Activated CD4-positive, alpha-beta T cell treated with anti-CD3 and anti-CD28 coated beads, Interleukin-2, Interleukin-6, amounts not matched to agents 100 ng/mL and 50 ng/mL, durations not matched to agents 16 hours and 8 hours (primary cell): ENCODE measurements around the gene PITRM1.
A peak's percentile ranks its signal among the peaks of the same experiment; 100 is the strongest.
"Not testable (repeated sequence)": the region's sequence is repeated elsewhere in the genome, so short reads cannot be mapped to it uniquely, and the experiment has no call there.

Experiments used
- DNase-seq: peaks from one replicate; pipeline ENCODE4 v3.0.0-alpha.2; 2020

Gene PITRM1

GRCh38 chr10:3119796-3120459 lies 52.7 kb downstream of the PITRM1 start:
- peak; percentile 27 for DNase-seq

DNA sequence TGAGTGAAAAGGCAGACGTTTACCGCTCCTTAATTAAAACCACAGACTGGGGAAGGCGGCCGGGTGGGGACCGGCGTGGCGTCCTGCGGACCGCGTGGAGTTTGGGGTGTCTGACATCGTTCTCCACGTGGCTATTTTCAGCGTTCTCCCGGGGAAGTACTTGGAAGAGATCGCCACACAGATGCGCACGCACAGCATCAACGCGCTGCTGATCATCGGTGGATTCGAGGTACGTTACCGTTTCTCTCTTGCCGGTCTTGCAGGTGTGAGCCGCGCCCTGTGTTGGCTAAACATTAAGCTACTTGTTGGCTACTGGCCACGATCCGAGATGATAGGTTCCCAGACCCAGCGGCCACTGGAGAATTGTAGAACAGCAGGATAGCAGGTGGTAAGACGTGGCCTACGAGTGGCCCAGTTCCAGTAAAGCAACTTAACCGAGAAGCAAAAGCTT lies 53.9 kb downstream of the PITRM1 start:
- no peak for DNase-seq

- no peak for DNase-seq
These were observed 55.1 kb downstream of the PITRM1 start for GRCh38 chr10:3117486-3117885.

- DNase-seq = no peak
These were observed 56.0 kb downstream of the PITRM1 start for GRCh38 chr10:3116508-3117100.

DNA sequence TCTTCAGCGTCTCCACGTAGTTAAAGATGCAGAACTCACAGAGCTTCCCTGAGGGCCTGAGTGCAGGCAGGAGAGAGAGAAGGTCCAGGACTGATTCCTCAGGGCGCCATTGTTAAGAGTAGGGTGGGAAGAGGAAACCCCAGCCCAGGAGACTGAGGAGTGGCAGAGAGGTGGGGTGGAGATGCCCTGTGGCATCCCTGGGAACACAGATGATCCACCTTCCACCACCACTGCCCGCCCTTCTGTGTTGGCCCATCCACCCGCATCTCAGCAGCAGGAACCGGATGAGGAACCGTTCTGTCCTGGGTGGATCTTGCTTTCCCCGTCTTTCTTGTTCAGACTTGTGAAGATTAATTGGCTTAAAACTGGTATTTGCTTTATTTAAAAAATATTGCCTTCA lies 56.9 kb downstream of the PITRM1 start:
- no peak for DNase-seq

DNA sequence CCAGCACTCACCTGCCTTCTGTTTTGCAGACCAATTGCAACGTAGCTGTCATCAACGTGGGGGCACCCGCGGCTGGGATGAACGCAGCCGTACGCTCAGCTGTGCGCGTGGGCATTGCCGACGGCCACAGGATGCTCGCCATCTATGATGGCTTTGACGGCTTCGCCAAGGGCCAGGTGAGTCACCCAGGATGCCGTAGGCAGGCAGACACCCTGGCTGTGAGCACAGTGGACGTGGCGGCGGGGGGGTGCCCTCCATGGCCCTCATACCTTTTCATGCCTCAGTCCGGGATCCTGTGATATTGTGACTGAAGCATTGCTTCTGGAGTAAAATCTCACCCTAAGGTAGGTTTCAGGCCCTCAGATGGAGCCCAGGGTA lies 59.2 kb downstream of the PITRM1 start:
- DNase-seq = no peak

GRCh38 chr10:3111621-3112163 lies 60.9 kb downstream of the PITRM1 start:
- no peak for DNase-seq

DNA sequence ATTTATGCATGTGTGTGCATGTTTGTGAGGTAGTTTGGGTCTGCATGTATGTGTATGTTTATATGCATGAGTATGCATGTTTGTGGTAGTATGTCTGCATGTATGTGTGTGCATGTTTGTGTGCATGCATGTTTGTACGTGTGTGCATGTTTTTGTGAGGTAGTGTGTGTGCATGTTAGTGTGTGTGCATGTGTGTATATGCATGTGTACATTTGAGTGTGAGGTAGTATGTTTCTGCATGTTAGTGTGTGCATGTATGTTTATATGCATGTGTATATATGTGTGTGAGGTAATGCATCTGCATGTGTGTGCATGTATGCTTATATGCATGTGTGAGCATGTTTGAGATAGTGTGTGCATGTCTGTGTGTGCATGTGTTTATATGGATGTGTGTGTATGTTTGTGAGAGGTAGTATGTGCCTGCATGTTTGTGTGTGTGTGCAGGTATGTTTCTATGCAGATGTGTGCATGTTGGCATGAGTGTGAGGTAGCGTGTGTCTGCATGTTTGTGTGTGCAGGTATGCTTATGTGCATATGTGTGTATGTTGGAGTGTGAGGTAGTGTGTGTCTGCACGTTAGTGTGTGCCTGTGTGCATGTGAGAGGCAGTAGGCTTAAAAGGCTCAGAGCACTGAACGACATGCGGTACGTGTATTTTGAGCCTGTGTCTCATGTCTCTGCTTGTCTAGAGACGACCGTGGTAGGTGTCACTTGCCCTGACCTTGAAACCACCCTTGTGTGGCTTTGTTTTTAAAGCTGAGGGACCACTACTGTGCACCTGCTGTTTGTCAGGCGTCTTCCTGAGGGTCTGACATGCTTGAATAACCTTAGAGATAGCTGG lies 61.6 kb downstream of the PITRM1 start:
- DNase-seq = no peak

- no peak for DNase-seq
These were observed 62.9 kb downstream of the PITRM1 start for GRCh38 chr10:3109633-3110032.

DNA sequence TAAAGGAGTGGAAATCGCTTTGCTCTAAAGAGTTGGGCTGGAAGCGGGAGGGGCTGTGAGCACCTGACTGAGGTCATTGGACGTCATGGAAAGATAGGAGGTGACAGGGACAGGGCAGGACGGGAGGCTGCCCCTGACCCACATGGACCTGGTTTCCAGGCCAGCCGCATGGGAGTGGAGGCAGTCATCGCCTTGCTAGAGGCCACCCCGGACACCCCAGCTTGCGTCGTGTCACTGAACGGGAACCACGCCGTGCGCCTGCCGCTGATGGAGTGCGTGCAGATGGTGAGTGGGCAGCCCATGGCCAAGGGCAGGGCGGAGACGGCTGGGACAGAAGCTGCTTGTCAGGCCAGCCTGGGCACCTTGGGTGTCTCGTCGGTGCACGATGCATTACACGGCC lies 63.4 kb downstream of the PITRM1 start:
- no peak for DNase-seq

DNA sequence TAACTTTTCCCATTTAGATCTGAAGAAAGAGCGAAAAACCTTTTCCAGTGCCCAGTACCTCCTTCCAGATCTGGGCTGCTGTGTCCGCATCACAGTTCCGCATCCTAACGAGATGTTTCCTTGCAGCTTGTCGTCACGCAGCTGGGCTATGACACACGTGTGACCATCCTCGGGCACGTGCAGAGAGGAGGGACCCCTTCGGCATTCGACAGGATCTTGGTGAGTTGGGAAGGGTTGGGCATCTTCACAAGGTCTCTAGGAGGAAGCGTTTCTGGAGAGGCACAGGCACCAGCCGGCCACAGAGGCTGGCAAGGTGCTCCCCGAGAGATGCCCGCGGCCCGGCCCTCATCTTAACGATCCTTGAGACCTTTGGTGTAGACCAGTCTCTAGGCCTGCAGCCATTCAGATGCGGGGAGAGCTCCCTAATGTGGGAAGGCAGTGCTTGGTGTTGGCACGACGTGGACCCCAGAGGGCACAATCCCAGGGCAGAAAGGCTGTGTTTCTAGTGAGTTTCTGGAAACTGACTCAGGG lies 63.9 kb downstream of the PITRM1 start:
- no peak for DNase-seq

GRCh38 chr10:3108033-3108432 lies 64.5 kb downstream of the PITRM1 start:
- DNase-seq = no peak

- no peak for DNase-seq
These were observed 65.1 kb downstream of the PITRM1 start for GRCh38 chr10:3107426-3107961.

- DNase-seq = no peak
These were observed 65.6 kb downstream of the PITRM1 start for GRCh38 chr10:3106928-3107425.

DNA sequence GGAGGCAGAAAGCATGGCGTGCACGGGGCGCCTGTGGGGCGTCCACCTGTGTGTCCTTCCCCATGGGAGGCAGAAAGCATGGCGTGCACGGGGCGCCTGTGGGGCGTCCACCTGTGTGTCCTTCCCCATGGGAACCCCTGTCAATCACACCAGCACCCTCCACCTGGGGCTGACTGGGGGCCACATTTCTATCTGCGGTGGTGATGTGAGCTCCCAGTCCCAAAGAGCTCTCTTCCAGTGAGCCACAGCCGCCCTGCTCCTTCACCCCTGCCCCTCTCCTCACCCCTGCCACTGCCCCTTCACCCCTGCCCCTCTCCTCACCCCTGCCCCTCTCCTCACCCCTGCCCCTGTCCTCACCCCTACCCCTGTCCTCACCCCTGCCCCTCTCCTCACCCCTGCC lies 66.3 kb downstream of the PITRM1 start:
- not testable (repeated sequence) for DNase-seq

DNA sequence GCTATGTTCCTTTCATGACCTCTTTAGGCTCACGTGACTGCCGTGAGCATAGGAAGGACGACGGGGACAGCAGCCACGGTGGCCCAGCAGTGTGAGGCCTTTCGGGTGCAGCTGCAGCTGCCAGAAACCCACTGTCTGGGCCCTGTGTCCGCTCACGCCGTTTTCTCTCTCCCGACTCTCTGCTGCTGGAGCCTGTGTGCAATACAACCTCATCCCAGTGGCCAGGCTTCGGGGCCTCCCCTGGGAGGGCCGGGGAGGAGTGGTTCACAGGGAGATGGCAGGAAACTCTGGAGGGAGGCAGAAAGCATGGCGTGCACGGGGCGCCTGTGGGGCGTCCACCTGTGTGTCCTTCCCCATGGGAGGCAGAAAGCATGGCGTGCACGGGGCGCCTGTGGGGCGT lies 66.7 kb downstream of the PITRM1 start:
- no peak for DNase-seq

- no peak for DNase-seq
These were observed 67.4 kb downstream of the PITRM1 start for GRCh38 chr10:3105166-3105565.

GRCh38 chr10:3104251-3104918 lies 68.2 kb downstream of the PITRM1 start:
- DNase-seq = no peak

DNA sequence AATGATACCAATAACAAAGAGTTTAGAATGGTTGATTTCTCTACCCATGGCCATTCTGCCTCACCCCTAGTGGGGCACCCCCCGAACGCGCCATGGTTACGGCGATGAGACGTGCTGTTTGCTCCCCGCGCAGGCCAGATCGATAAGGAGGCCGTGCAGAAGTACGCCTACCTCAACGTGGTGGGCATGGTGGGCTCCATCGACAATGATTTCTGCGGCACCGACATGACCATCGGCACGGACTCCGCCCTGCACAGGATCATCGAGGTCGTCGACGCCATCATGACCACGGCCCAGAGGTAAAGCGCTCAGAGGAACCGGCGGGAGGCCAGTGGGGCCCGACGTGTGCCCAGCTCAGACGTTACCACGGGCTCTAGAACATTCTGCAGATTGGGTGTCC lies 68.9 kb downstream of the PITRM1 start:
- no peak for DNase-seq

- DNase-seq = no peak
These were observed 69.7 kb downstream of the PITRM1 start for GRCh38 chr10:3102720-3103427.

DNA sequence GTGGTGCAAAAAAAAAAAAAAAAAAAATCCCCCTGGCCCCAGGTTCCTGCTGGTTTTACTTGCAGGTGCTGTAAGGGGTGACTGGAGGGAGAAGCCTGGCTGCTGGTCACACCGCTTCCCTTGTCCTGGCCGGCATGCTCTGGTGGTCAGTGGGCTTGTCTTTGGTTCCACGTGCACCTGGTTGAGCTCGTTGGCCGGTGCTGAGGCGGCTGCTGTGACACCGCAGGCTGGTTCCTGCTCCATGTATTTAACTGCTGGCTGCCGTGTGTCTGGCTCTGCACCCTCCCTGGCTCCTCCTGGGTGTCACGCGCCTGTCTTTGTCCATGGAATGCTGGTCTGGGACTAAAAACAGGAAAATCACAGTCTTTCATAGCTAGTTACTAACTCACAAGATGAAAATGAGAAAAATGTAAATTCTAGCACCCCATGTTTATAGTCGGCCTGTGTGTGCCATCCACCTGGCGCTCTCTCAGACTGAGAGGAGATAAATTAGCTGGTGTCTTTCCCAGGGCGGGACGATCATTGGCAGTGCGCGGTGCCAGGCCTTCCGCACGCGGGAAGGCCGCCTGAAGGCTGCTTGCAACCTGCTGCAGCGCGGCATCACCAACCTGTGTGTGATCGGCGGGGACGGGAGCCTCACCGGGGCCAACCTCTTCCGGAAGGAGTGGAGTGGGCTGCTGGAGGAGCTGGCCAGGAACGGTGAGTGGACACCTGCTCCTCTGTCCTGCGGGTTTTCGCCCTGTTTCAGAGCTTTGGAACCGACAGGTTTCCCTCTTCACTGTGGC lies 71.5 kb downstream of the PITRM1 start:
- no peak for DNase-seq
